HCEC 1CT (cell line): ENCODE results near the gene LAPTM5.

ENCODE experiments used
- DNase-seq: peaks from one replicate; pipeline ENCODE4 v3.0.0-alpha.2; 2017

LAPTM5 gene

GRCh38 chr1:30755334-30755733 lies 2.2 kb downstream of the LAPTM5 start:
- no peak for DNase-seq

GRCh38 chr1:30754684-30755171 lies 2.8 kb downstream of the LAPTM5 start:
- no peak for DNase-seq

- no peak for DNase-seq
Measured at GRCh38 chr1:30753660-30754123, 3.9 kb downstream of the LAPTM5 start.

- DNase-seq: no peak
Measured at GRCh38 chr1:30753118-30753517, 4.5 kb downstream of the LAPTM5 start.

GRCh38 chr1:30752651-30752908 lies 5.0 kb downstream of the LAPTM5 start:
- no peak for DNase-seq

- no peak for DNase-seq
Measured at GRCh38 chr1:30751830-30752650, 5.5 kb downstream of the LAPTM5 start.

- DNase-seq: no peak
Measured at GRCh38 chr1:30750731-30751291, 6.8 kb downstream of the LAPTM5 start.

- DNase-seq: no peak
Measured at GRCh38 chr1:30749691-30750583, 7.6 kb downstream of the LAPTM5 start.

GRCh38 chr1:30748699-30749401 lies 8.7 kb downstream of the LAPTM5 start:
- no peak for DNase-seq

- no peak for DNase-seq
Measured at GRCh38 chr1:30748098-30748698, 9.4 kb downstream of the LAPTM5 start.

GRCh38 chr1:30747033-30748008 lies 10.3 kb downstream of the LAPTM5 start:
- no peak for DNase-seq

- DNase-seq: no peak
Measured at GRCh38 chr1:30746212-30747032, 11.2 kb downstream of the LAPTM5 start.

GRCh38 chr1:30745834-30746208 lies 11.8 kb downstream of the LAPTM5 start:
- DNase-seq: no peak

- no peak for DNase-seq
Measured at GRCh38 chr1:30745156-30745833, 12.3 kb downstream of the LAPTM5 start.

- DNase-seq: peak; percentile 24
Measured at GRCh38 chr1:30744060-30744756, 13.4 kb downstream of the LAPTM5 start.

GRCh38 chr1:30743584-30744059 lies 14.0 kb downstream of the LAPTM5 start:
- no peak for DNase-seq

GRCh38 chr1:30742963-30743559 lies 14.5 kb downstream of the LAPTM5 start:
- DNase-seq: no peak

GRCh38 chr1:30742300-30742962 lies 15.1 kb downstream of the LAPTM5 start:
- DNase-seq: no peak
